GM12873 (cell line): ENCODE measurements around the gene DPP10.

Experiments
- TF ChIP-seq, protein P1 (sequence below): IDR thresholded peaks from 2 replicates; pipeline ENCODE4 v1.5.1; 2012; ENCODE audit warnings: low read depth, mild to moderate bottlenecking, moderate library complexity, low read length, control low read depth; ENCODE audit not compliant: insufficient read depth; ENCODE audit errors: missing control alignments

The DPP10 gene

DNA sequence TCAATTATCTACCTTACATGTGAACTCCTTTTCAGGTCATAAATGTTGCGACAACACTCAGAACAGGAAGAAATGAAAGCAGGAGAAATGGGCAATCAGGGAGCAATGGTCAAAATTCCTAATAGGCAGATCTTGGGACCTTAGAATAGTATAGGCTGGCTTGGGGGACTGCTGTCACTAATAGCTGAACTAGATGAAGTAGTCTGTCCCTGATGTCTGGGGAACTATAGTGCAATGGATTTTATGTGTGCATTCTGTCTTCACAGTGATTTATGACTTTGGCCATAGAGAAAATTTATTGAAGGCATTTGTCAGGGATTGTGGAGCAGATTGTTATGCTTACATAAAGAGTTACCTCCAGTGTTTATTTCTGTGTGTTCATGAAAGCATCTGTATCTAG lies 6.1 kb upstream of the DPP10 start:
- TF ChIP-seq, protein P1, sequence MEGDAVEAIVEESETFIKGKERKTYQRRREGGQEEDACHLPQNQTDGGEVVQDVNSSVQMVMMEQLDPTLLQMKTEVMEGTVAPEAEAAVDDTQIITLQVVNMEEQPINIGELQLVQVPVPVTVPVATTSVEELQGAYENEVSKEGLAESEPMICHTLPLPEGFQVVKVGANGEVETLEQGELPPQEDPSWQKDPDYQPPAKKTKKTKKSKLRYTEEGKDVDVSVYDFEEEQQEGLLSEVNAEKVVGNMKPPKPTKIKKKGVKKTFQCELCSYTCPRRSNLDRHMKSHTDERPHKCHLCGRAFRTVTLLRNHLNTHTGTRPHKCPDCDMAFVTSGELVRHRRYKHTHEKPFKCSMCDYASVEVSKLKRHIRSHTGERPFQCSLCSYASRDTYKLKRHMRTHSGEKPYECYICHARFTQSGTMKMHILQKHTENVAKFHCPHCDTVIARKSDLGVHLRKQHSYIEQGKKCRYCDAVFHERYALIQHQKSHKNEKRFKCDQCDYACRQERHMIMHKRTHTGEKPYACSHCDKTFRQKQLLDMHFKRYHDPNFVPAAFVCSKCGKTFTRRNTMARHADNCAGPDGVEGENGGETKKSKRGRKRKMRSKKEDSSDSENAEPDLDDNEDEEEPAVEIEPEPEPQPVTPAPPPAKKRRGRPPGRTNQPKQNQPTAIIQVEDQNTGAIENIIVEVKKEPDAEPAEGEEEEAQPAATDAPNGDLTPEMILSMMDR: no peak

DNA sequence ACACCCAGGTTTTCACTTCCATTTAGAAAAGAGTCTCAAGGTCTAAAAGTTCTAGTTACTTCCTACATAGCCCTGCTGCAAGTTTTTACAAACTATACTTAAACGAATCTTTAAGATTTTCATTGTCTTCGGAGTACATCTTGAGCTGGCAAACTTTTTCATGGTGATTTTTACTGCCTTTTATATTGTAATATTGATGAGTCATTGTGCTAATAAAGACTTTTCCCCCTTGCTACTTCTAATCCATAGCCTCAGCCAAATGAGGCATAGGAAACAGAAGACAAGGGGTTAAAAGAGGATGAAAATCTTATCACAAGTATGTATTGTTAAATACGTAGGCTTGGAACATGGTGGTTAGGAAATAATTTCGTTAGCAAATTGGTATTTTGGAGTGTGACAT lies 4.1 kb downstream of the DPP10 start:
- TF ChIP-seq, protein P1: no peak

DNA sequence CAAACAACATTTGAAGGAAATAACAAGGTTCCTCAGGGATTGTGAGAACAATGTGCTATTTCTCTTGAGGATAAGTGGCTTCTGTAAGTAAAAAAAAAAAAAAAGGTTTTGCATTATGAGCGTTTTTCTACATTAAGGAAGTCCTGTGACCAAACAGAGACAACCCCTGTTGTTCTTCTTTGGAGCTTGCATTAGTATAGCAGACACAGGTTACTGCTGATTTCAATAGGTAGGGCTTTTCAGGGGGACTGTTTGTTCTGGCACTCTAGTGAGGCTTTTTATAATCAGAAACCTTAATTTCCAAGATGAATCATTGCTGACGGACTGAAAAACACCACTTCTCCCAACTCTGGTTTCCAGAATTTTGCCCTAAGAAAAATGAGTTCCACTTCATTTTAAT lies 8.2 kb downstream of the DPP10 start:
- TF ChIP-seq, protein P1: no peak

DNA sequence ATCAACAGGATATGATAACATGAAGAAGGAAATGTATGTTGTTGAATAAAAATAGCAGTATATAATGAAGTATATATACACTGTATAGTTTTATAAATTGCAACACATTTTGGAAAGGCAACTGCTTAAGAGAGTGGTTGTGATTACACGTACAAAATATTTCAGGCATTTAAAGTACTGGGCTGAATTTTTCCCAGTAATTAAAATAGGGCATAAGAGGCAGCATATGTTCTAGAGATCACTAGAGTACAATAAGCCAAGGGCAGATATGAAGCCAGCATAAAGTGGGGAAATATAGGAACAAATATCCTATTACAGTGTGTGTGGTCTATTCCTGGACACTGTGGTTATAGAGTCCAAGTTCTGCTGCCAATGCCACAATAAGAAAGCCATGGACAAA lies 14.1 kb downstream of the DPP10 start:
- TF ChIP-seq, protein P1: no peak

DNA sequence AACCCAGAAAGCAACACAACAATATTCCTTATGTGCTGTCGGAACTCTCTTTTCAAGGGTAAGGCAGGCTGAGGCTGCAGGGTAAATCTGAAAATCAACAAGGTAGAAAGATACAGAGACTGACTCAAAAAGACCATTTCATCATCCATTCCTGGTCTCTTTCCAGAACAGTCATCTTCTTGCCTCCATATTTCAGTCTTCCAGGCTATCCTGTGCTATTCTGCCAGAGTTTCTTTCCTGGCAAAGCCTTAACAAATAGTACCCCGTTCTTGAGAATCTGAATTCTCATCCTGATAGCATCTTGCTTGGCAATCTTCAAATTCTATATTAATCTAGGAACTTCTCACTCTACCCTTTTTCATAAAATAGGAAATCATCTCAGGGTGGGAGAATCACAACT lies 15.5 kb downstream of the DPP10 start:
- TF ChIP-seq, protein P1: no peak

DNA sequence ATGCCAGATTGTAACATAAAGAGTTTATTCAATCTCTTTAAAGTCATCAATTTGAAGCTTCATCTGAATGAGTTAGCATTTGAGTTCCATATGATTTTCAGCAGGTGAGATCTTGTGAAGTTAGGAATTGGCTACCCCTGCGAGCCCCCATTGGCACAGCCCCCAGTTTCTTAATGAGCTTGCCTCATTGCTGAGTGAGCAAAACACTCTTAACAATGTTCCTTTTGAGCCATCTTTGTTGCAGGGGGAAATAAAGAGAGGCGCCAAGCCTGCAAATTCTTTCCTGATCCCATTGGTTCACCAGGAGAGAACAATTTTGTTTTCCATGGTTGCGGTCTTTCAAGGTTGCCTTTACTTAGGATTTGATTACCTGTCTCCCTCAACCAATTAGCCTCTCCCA lies 18.7 kb downstream of the DPP10 start:
- TF ChIP-seq, protein P1: no peak

DNA sequence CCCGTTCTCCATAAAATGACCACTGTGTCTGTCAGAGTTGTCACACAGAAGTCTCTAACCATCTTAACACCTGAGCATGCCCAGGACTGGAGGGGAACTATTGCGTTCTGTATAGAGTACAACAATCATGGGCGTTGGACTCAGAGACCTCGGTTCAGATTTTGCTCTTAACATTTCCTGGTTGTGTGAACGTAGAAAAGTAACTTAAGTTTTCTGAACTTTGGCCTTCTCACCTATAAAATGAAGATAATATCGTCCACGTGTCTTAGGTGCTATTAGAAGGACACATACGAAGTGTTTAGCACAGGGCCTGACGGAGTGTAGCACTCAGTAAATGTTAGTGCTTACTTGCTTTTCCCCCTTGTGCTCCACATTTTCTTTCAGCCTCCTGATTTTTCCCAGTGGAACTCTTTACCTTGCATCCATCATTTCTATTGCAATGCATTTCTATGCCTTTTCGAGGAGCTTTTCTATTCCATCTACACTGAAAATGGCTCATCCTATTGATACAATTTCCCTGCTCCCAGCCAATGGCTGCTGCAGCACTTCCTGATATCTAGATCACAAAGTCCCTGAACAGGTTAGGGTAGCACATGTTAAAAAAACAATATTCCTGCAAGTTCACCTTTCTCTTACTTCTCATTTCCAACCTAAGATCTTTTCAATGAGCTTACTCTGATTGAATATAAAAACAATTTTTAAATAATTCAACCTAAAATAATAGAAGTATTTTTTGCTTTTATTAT lies 22.7 kb downstream of the DPP10 start:
- TF ChIP-seq, protein P1: no peak
